Measurements from ENCODE around the gene MANSC4. TPM values are rescaled to one million over a fixed set of nuclear protein-coding genes. Genes with fewer than 3 reads are reported as not detected.

Gene MANSC4
- total and polyA plus RNA-seq, 2 donors (not counting 3 experiments of a cell fraction or from before 2014, with no cell fraction given): not detected

DNA sequence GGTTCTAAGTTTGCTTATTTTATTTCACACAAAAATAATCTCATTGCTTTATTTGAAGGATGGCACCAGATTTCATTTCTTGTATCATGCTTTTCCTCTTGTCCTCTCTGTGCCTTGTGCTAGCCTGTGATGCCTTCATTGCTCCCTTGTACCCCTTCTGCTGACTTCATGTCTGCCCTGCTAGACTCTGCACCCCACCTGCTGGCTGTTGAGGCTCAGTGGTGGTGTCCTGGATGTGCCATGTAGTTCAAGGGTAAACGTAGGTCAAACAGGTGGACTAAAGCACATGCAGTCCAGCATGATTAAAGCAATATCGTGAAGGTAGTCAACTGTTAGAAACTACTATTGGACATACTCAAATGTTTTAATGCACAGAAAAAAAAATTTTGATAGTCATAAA is 47.8 kb downstream of the MANSC4 start:
- dilution Hi-C loops (cut with MboI; ENCODE audit: extremely low pct_ligation_motif_present, low sequenced_read_pairs): no loop called here
- intact Hi-C loops (cut with micrococcal nuclease): loop anchor here (10.0 kb wide), 1 partner anchor 1233 kb away; no protein-coding TSS in a partner anchor
- ChIA-PET CTCF (interaction anchor here (0.5 to 8.5 kb wide), 35 partner anchors 9 to 1270 kb away, joined by 3 to 141 read pairs (median 4); partner anchors contain the start of genes KLHL42 and MANSC4), POLR2A (interaction anchor here (0.7 kb wide), 1 partner anchor 398 kb away, joined by 3 read pairs; no protein-coding TSS in a partner anchor)
- DNase-seq (ENCODE audit: low read depth, low spot score) (no peak), FAIRE-seq (no peak)
- H4K20me1 ChIP-seq (replicated peaks; ENCODE audit: control insufficient read depth, extremely low read depth, insufficient read depth, low read length): no peaks in the 10 kb centered on the region
- H3K4me2 ChIP-seq (ENCODE audit: insufficient read depth, low read length): no peak overlapping the region
- peaks cover 2% of the 10 kb centered on the region for H3K79me2 ChIP-seq (ENCODE audit: control insufficient read depth, insufficient read depth, low read length)
- no peaks in the 10 kb centered on the region for H3K4me1 ChIP-seq (ENCODE audit: control insufficient read depth, extremely low read depth, insufficient read depth, low read length)
- no peak overlapping the region for H3K27ac ChIP-seq (ENCODE audit: insufficient read depth, low read depth, low read length)
- no peak overlapping the region for H2AFZ ChIP-seq (ENCODE audit: low read depth, low read length)
- H3K9me3 ChIP-seq (replicated peaks; ENCODE audit: control insufficient read depth, insufficient read depth, low read length): no peaks in the 10 kb centered on the region
- no peaks in the 10 kb centered on the region for H3K9me1 ChIP-seq (replicated peaks; ENCODE audit: control insufficient read depth, extremely low read depth, insufficient read depth, low read length)
- BruUV-seq (replicated peaks): no TSS peak
- TF ChIP-seq MYC (IDR thresholded peaks at IDR 0.05; ENCODE audit: low read depth, low read length): no peak
- TF ChIP-seq, protein P1, sequence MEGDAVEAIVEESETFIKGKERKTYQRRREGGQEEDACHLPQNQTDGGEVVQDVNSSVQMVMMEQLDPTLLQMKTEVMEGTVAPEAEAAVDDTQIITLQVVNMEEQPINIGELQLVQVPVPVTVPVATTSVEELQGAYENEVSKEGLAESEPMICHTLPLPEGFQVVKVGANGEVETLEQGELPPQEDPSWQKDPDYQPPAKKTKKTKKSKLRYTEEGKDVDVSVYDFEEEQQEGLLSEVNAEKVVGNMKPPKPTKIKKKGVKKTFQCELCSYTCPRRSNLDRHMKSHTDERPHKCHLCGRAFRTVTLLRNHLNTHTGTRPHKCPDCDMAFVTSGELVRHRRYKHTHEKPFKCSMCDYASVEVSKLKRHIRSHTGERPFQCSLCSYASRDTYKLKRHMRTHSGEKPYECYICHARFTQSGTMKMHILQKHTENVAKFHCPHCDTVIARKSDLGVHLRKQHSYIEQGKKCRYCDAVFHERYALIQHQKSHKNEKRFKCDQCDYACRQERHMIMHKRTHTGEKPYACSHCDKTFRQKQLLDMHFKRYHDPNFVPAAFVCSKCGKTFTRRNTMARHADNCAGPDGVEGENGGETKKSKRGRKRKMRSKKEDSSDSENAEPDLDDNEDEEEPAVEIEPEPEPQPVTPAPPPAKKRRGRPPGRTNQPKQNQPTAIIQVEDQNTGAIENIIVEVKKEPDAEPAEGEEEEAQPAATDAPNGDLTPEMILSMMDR (IDR thresholded peaks at IDR 0.05; ENCODE audit: extremely low read depth in 1 of 2, insufficient read depth in 1 of 2, low read depth in 1 of 2, low read length in 2 of 2): peak; percentile 6 to 9
- H3K27me3 ChIP-seq (ENCODE audit: control insufficient read depth in 2 of 2, insufficient read depth in 2 of 2, low read length in 2 of 2): no peaks in the 10 kb centered on the region
- peaks cover 3% of the 10 kb centered on the region in 2 experiments for H3K36me3 ChIP-seq (ENCODE audit: control insufficient read depth in 2 of 2, extremely low read depth in 1 of 2, insufficient read depth in 2 of 2, low read length in 2 of 2)
- no peak overlapping the region for H3K9ac ChIP-seq (replicated peaks; ENCODE audit: extremely low read depth, insufficient read depth, low read length)
- H3K4me3 ChIP-seq (replicated peaks in 1 of 3; ENCODE audit: insufficient read depth in 1 of 3, low read depth in 1 of 3, low read length in 3 of 3): no peak overlapping the region

GRCh38 chr12:27730097-27730588 is 49.9 kb downstream of the MANSC4 start:
- peaks cover 7% of the 10 kb centered on the region for H3K79me2 ChIP-seq (ENCODE audit: control insufficient read depth, insufficient read depth, low read length)
- no peaks in the 10 kb centered on the region for H4K20me1 ChIP-seq (replicated peaks; ENCODE audit: control insufficient read depth, extremely low read depth, insufficient read depth, low read length)
- no peak overlapping the region for H3K9ac ChIP-seq (replicated peaks; ENCODE audit: extremely low read depth, insufficient read depth, low read length)
- no peaks in the 10 kb centered on the region for H3K9me1 ChIP-seq (replicated peaks; ENCODE audit: control insufficient read depth, extremely low read depth, insufficient read depth, low read length)
- ChIA-PET POLR2A (no interaction called here), CTCF (interaction anchor here (0.5 kb wide), 1 partner anchor 417 kb away, joined by 3 read pairs; no protein-coding TSS in a partner anchor)
- BruUV-seq (replicated peaks): no TSS peak
- H3K4me1 ChIP-seq (ENCODE audit: control insufficient read depth, extremely low read depth, insufficient read depth, low read length): no peaks in the 10 kb centered on the region
- H3K4me3 ChIP-seq (replicated peaks in 1 of 3; ENCODE audit: insufficient read depth in 1 of 3, low read depth in 1 of 3, low read length in 3 of 3): no peak overlapping the region
- H3K27me3 ChIP-seq (ENCODE audit: control insufficient read depth in 2 of 2, insufficient read depth in 2 of 2, low read length in 2 of 2): no peaks in the 10 kb centered on the region
- FAIRE-seq (no peak), DNase-seq (ENCODE audit: low read depth, low spot score) (no peak)
- H3K36me3 ChIP-seq (ENCODE audit: control insufficient read depth in 2 of 2, extremely low read depth in 1 of 2, insufficient read depth in 2 of 2, low read length in 2 of 2): peaks cover 0 to 3% of the 10 kb centered on the region in 2 experiments
- dilution Hi-C loops (cut with MboI; ENCODE audit: extremely low pct_ligation_motif_present, low sequenced_read_pairs): no loop called here
- H3K27ac ChIP-seq (ENCODE audit: insufficient read depth, low read depth, low read length): no peak overlapping the region
- TF ChIP-seq MAX (IDR thresholded peaks at IDR 0.05; ENCODE audit: insufficient read depth, insufficient read length): no peak
- TF ChIP-seq POLR2A (IDR thresholded peaks at IDR 0.05; ENCODE audit: low read depth, low read length): no peak
- no peak for TF ChIP-seq POLR2AphosphoS5 (IDR thresholded peaks at IDR 0.05; ENCODE audit: insufficient read depth, low read depth, low read length)
- TF ChIP-seq, protein P1 (IDR thresholded peaks at IDR 0.05; ENCODE audit: extremely low read depth in 1 of 2, insufficient read depth in 1 of 2, low read depth in 1 of 2, low read length in 2 of 2): no peak
- TF ChIP-seq EZH2 (IDR thresholded peaks at IDR 0.05; ENCODE audit: borderline replicate concordance, low read depth, low read length, severe bottlenecking): no peak
- TF ChIP-seq FOS (IDR thresholded peaks at IDR 0.05; ENCODE audit: borderline replicate concordance, insufficient read depth, low read length): no peak
- TF ChIP-seq GATA2 (IDR thresholded peaks at IDR 0.05; ENCODE audit: insufficient read depth, insufficient read length, low read depth, low read length): no peak
- no peak for TF ChIP-seq JUN (IDR thresholded peaks at IDR 0.05; ENCODE audit: borderline replicate concordance, insufficient read depth, insufficient read length, low read depth)
- TF ChIP-seq MYC (IDR thresholded peaks at IDR 0.05; ENCODE audit: low read depth, low read length): no peak
- H3K9me3 ChIP-seq (replicated peaks; ENCODE audit: control insufficient read depth, insufficient read depth, low read length): no peaks in the 10 kb centered on the region
- H3K4me2 ChIP-seq (ENCODE audit: insufficient read depth, low read length): no peak overlapping the region
- no peak overlapping the region for H2AFZ ChIP-seq (ENCODE audit: low read depth, low read length)
- intact Hi-C loops (cut with micrococcal nuclease): loop anchor here (10.0 kb wide), 1 partner anchor 1235 kb away; no protein-coding TSS in a partner anchor

All from endothelial cell of umbilical vein (primary cell).